ENCODE data around the gene SPRY2.
"Not testable (repeated sequence)": the region's sequence is repeated elsewhere in the genome, so short reads cannot be mapped to it uniquely, and the experiment has no call there.

The SPRY2 gene, protein sequence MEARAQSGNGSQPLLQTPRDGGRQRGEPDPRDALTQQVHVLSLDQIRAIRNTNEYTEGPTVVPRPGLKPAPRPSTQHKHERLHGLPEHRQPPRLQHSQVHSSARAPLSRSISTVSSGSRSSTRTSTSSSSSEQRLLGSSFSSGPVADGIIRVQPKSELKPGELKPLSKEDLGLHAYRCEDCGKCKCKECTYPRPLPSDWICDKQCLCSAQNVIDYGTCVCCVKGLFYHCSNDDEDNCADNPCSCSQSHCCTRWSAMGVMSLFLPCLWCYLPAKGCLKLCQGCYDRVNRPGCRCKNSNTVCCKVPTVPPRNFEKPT

DNA sequence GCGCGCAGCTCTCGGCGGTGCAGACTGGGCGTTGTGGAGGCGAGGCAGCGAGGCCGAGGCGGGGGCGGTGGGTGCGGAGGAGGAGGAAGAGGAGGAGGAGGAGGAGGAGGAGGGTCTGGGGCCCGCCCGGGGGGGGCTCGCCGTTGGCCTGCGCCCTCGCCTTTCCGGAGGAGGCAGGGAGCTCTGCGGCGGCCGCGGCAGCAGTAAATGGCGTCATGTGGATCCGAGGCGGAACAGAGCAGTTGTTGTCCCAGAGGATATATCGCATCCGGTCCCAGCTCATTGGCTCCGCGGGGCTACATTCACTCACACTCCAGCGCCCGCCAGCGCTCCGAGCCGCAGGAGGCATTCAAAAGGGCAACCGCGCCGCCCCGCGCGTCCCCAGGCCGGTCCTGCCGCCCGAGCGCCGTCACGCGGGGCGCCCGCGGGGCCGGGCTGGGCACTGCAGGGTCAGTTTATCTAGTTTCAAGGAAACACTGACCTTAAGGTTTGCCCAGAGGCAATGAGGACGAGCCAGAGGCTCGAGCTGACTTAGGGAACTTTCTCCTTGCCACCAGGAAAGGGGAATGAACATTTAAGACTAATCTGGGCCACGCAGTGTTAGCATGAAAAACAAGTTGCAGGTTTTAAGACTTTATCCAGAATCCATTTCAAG is at the start of gene SPRY2:
TSS of gene SPRY2 (minus strand) at position 26 of the 655 bp plus-strand sequence. CDS start 3,421 bp downstream, outside the sequence.
- peak; percentile 86 for DNase-seq (ENCODE audit: low spot score)

DNA sequence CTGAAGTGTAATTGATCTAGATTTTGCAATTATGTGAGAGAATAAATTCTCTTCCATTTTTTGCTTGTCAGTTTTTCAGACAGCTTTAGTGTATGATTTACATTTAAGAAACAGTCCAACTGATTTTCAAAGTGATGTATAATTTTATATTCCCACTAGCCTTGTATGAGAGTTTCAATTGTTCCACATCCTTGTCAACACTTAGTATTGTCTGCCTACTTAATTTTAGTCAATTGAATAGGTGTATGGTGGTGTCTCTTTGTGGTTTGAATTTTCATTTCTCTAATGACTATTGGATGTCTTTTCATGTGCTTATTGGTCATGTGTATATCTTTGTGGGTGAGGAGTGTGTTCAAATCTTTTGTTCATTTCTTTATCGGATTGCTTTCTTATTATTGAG is 49.4 kb upstream of the SPRY2 start:
- DNase-seq (ENCODE audit: low spot score): no peak

DNA sequence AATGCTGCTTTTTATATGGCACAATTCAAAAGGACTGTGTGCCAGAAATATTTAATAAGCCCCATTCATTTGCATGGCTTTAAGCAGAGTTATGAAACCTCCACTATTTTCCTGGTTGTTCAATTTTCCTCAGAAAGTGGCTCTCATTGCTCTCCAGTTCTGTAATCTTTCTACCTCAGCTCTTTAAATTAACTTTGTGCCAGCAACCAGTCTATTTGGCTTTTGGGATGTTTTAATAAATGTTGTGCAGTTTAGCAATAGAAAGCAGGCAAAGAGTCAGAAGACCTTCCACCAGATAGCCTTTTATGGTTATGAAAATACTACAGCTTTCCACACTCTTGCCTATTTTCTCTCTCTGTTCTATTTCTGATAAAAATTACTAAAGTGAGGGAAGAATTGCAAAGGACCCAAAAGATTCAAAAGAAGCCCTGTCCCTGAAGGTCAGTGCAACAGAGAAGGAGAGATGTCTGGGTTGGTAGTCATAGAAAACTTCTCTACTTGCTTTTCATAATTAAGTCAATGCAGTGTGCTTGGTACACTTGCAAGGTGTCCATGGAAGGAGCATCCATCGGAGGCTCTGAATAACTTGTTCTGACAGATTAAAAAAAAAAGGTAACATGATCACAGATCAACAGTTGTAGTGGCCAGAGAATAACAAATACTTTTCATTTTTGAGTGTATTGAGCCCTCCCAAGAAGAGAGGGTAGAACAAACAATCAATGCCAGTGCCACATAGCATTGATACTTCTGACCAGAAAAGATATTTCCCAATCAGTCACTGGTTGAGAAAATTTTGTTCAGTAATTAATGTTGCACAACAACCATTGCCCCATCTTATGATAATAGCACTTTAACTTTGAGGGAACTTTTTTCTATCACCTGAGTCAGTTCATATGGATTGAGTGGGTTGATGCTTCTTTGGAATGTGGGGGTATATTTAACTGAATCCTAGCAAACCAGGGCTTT is 48.4 kb upstream of the SPRY2 start:
- DNase-seq (ENCODE audit: low spot score): no peak

DNA sequence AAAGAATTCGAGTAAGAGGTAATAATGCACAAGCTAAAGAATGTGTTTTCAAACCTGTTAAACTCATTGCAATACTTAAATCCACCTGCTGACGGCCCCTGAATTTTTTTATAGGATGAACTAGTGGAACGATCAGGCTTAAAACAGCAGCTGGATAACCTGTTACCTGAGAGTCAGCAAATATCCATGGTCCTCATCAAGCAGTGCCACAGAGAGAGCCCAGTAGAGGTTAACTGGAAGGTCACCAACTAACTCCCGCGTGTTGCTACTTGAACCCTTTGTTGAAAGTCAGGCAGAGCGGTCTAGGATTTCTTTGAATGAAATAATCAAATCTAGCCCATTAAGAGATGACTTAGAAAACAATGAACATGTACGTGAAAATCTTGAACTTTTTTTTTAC is 47.6 kb upstream of the SPRY2 start:
- DNase-seq (ENCODE audit: low spot score): no peak

DNA sequence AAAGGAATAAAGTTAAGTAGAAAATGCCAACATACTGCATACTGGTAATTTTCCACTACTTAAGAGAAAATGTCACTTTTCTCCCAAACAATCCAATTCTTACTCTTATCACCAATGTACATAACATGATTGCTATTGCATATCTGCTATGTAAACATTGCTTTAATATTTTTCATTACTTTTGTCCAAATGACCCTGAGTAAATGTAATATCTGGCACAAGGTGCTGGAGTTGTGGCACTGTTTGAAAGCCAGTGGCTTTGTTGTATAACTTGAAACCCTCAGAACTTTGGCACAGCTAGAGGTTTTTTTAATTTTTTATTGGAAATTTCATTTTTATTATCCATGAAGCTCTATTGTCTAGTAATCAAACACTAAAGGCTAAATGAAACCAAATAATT is 45.7 kb upstream of the SPRY2 start:
- no peak for DNase-seq (ENCODE audit: low spot score)

DNA sequence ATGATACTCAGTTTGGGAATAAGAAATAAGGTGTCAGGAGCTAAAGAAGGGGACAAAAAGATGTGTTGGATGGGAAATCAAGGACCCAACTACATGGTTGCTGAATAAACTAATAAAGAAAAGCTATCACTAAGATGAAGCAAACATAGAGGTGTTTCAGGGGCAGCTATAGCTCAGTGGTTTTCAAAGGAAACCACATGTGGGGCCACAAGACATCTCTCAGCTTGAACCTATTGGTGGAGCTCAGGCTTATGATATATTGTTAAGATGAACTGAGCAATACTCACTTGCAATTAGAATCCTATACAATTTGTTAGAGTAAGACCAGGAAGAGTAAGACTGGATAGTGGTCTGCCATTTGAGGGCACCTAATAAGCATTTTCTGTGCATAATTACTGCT is 45.1 kb upstream of the SPRY2 start:
- DNase-seq (ENCODE audit: low spot score): no peak

DNA sequence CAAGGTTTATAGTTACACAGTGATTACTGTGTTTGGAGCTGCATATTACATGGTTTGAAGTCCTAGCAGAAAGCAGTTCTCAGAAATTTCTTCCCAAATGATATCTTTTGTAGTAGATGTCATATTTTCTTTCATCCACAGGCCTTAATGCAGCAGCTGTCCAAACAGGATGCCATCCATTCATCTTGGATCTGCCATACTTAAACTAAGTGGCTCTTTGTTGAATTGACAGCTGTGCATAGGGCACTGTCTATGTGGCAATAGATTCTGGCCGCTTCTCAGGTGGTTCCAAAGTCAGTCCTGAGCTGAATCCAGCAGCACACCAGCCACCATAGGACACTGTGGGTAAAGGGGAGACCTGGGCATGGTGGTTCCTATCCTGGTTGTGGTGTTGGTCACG is 41.6 kb upstream of the SPRY2 start:
- DNase-seq (ENCODE audit: low spot score): no peak

DNA sequence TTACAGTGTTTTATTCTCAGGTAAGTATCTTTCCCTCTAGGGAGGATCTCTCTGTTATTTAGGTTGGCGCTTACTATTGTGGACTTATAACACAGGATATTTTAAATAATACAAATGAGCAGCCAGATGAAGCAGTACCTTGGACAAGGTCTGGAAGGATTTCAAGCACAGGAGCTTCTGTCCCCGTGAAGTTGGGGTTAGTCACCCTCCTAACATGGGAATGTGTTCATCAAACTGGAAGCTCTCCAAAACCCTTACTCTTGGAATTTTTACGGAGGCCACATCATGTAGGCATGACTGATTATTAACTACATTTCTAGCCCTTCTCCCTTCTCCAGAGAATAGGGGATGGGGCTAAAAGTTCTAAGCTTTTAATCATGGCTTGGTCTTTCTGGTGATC is 38.3 kb upstream of the SPRY2 start:
- no peak for DNase-seq (ENCODE audit: low spot score)

DNA sequence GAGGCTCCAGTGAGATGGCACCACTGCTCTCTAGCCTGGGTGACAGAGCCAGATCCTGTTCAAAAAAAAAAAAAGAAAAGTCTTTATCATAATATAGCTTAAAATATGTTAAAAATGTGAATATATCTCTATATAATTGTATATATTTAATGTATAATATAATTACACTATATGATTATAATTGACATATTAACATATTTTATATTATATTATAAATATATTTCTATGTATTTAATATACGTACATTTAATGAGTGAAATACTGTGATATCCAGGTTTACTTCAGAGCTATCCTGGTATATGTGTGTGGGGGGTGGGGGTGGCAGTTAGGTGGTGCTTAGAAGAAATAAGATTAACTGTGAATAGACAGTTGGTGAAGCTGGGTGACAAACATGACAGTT is 35.6 kb upstream of the SPRY2 start:
- no peak for DNase-seq (ENCODE audit: low spot score)

DNA sequence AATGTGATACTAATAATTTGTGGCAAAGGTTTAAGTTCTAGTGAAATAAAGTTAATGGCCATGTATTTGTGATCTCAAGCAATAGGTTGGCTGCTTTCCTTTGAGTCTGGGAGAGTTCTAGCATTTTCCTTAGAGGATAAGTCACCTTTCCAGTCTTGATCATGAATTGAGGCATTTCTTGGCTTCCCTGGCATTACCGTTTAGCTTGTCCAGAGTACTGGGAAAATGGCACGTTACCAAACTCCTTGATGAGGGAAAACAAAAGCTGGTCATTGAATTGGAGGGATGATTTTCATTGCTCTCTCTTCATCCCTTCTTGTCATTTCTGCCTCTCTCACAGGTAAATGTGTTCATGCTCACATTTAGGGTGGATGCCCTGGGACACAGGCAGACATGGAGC is 34.0 kb upstream of the SPRY2 start:
- no peak for DNase-seq (ENCODE audit: low spot score)

DNA sequence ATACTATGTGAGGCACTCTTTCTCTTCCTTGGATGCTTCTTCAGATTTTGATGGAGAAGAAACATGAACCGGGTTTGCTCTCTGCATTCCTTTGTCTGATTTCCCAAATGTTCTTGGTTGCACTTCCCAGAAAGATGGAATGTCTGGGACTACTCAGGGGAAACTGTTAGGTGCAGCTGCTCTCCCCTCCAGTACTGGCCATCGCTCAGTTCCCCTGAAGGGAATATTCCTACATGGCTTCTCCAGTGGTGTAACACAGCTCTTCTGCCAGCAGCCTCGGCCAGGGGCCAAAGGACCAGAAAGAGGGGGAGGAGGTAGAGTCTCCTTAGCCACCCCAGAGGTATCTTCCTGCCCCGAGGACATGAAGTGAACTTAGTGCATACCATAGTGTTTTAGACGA is 33.5 kb upstream of the SPRY2 start:
- no peak for DNase-seq (ENCODE audit: low spot score)

DNA sequence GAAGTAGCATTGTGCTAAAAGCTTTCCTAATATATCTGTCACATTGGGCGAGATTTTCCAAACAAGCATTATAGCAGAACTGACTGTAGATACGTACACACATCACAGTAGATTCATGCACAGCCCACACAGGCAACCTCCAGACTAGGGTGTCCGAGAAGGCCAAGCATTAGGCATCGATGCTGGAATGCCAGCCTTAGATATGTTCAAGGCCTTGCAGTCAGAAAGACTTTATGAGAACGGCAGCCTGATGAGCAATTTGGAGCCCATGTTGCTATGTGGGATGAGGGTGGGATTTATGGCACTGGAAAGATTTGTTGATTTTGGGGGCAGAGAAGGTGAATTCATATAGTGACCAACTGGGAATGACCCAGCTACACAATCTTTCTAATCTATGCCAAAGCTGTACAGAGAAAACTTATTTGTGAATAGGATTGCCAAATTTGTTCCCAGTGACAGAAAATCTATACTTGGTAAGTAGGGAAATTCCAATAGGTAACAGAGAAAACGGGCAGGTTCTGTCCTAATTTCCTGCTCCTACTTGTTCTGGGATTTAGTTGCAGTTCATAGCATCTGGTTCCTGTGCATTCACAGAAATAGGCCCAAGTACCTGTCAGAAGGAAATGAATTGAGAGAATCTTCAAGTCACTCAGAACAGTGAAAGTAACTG is 31.0 kb upstream of the SPRY2 start:
- DNase-seq (ENCODE audit: low spot score): no peak

DNA sequence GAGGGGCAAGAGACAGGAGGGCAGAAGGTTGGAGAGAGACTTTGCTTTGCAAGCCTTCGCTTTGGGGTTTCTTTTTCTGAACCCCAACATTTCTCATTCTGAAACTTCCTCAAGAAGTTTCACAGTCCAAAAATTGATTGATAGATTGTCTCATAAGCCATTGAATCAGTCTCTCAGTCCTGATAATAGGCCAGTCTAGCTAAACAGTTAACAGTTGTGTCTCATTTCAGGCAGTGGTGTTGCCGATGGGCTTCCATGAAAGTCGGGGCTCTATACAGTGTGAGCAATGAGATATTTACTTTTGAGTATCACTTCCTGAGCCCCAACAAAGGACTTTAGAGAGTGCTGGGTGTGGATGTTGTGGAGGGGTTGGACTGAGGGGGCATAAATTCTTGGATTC is 26.5 kb upstream of the SPRY2 start:
- no peak for DNase-seq (ENCODE audit: low spot score)

DNA sequence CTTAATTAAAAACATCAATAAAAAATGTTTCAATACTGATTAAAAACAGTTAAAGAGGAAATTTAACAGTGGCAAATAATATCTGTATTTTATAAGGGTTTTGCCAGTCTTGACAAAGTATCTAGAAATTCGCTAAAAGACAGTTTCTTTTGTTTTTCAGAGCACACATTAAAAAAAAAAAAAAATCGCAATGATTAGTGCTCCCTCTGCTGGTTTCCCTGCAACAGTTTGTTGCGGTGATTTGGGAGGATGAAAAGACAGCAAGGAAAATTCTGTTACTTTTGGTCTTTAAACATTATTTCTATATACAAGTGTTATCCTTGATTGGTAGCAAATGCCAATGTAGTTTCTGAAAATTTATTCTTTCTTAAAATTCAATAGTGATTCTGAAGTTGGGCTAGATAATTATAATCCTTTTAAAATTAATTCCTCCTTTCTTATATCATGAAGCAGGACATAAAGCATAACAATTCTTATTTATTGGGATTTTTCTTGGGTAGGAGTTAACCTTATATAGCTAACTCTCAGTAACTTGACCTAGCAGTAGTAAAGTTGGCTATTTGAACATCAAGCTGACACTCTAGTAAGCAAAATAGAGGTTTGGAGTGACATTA is 23.1 kb upstream of the SPRY2 start:
- DNase-seq (ENCODE audit: low spot score): peak; percentile 34

DNA sequence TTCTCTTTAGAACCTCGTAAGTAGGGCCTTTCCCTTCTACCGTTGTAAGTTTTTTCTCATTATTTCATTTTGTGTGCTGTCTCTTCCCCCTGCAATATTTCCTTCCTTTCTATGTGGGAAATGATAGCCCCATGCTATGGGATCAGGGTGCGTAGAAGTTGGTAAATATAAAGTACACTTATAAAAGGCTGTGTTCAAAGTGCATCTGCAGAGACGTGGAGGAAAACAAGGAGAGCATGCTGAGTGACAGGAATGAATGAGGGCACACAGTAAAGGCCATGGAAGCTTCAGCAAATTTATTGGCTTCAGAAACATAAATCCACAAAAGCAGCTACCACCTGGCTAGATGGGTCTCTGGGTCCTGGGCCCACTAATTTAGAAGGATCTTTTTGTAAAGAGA is 21.6 kb upstream of the SPRY2 start:
- DNase-seq (ENCODE audit: low spot score): no peak

DNA sequence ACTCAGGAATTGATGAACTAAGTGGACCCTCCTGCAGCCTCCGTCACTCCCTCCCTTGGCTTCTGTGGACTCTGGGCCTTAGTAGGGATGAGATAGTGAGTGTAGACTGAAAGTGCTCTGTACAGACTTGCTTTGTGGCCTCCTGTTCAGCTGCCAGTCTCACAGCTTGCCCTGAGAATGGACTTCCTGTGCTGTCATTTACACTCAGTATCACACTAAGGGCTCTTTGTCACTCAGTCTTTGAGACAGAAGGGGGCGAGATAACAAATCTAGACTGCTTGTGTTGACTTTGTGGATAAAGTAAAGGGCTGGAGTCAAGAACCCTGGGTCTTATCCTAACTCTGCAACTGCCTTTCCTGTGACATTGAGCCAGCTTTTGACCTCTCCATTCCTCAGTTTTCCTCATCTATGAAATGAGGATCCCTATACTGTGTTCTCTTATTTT is 21.0 kb upstream of the SPRY2 start:
- peak; percentile 56 for DNase-seq (ENCODE audit: low spot score)

DNA sequence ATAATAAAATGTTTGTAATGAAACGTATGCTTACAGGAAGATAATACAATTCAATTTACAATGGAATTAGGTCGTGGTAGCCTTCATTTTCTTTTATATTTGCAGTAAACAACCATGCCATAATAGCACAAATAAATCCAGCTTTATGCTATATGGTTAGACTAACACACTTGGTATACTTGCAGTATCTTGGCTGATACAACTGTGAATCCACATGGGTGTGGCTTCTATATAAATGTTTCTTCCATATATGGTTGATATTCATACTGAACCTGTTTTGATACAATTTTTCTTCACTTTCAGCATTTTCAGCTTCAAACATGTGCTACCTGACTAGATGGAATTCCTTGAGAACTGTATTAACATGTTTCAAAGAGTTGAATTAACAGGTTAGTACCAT is 20.4 kb upstream of the SPRY2 start:
- DNase-seq (ENCODE audit: low spot score): no peak

DNA sequence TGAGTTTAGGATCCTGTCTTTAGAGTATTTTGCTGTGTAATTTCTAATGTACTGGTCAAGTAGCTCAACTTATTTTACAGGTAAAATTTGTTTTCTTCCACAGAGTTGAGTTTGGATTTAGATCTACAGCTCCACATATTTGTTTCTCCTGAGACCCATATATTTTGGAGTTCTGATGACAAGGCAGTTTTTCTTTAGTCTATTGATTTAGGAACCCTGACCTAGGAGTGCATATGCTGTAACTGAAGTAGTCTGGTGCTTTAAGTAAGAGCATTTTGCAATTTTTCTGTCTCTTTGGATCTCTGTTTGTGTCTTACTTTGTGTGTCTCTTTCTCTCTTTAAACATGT is 19.5 kb upstream of the SPRY2 start:
- no peak for DNase-seq (ENCODE audit: low spot score)

DNA sequence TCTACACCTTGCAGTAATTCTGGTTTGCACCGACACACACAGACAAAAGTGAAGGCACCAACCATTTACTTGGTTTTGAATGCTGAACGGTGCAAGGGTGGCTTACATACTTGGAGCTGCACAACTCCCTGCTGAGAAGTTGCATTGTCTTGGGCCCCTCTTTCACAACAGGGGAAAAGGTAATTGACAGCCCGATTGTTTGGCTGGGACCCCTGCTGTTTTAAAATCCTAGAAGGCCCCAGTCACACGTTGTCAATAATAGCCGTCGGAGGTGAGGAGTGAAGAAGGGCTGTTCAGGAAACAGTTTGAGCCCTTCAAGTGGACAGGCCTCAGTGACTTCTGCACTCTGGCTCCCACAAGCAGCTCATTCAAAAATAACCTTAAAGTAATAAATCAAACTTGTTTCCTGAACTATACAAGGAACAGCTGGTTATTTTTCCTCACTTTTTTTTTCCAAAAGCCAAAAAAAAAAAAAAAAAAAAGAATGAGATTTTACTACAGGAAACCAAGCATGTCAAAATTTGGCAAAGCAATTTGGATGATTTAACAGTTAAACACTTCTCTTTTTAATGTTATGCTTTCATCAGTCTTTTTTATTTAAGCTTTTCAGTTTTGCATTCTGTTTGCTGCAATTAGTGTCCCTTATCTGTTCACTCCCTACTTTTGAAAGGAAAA is 19.0 kb upstream of the SPRY2 start:
- no peak for DNase-seq (ENCODE audit: low spot score)

DNA sequence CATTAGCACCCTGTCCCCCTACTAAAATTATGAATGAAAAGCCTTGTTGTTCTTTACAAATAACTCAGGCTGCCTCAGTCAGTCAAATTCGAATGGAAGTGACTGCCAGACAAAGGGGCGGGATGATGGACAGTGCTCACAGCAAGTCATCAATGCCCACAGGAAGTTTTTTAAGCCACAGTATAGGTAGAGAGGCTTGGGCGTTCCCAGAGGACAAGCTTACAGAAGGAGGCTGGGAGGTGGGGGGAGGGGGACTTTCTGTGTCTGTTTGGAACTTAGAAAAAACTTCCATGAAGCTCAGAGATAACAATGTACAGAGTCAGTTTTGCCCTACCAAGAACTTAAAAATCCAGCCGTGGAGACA is 18.5 kb upstream of the SPRY2 start:
- no peak for DNase-seq (ENCODE audit: low spot score)

DNA sequence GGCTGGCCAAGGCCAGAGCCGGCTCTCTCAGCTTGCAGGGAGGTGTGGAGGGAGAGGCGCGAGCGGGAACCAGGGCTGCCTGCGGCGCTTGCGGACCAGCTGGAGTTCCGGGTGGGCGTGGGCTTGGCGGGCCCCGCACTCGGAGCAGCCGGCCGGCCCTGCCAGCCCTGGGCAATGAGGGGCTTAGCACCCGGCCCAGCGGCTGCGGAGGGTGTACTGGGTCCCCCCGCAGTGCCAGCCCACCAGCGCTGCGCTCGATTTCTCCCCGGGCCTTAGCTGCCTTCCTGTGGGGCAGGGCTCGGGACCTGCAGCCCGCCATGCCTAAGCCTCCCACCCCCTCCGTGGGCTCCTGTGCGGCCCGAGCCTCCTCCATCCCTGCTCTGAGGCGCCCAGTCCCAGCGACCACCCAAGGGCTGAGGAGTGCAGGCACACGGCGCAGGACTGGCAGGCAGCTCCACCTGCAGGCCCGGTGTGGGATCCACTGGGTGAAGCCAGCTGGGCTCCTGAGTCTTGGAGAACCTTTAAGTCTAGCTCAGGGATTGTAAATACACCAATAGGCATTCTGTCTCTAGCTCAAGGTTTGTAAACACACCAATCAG is 14.7 kb upstream of the SPRY2 start:
- not testable (repeated sequence) for DNase-seq (ENCODE audit: low spot score)

All from COLO829 (cell line).